NCI-H1694 (cell line): ENCODE measurements around the gene MAD2L1BP.
A peak's percentile ranks its signal among the peaks of the same experiment; 100 is the strongest.

Source experiments
- DNase-seq: peaks from one replicate; lab custom pipeline; 2025; lab: John Stamatoyannopoulos, UW

Gene MAD2L1BP

DNA sequence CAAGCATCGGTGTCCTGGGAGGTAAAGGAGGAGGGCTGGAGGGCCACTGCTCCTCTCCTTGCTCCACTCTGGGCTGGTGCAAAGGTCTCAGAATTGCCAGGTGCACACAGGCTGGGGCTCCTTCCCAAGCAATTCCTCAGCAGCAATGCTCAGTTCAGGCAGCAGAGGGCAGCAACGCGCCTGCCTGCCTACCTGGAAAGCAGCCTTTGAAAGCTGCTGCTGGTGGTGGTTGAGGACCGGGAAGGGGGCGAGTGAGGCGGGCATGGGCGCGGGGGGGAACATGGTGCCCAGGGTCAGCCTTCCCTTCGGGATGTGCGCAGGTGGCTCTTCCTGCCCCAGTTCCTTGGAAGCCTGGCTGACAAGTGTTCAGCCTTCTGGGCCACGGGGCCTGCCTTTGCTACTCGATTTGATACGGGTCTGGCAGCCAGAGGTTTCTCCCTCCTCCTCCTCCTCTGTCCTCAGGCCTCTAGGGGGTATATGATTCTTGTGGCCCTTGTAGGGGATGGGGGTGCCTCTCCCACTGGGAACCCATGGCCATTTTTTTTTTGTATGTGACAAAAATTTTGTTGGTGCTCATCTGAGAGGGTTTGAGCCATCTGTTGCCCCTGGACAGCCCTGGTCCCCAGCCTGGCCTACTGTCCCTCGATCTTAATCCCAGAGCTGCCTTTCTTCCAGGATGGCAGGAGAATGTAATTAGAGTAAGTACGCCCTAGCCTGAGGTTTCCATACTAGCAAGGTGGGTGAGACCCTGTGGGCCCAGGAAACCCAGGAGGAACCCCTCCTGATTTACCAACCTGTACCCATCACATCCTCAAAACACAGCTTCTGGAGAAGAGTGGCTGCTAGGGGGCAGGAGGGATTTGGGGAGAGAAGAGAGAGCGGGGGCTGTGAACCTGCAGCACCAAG lies 31.9 kb downstream of the MAD2L1BP start:
- peak; percentile 61 for DNase-seq

DNA sequence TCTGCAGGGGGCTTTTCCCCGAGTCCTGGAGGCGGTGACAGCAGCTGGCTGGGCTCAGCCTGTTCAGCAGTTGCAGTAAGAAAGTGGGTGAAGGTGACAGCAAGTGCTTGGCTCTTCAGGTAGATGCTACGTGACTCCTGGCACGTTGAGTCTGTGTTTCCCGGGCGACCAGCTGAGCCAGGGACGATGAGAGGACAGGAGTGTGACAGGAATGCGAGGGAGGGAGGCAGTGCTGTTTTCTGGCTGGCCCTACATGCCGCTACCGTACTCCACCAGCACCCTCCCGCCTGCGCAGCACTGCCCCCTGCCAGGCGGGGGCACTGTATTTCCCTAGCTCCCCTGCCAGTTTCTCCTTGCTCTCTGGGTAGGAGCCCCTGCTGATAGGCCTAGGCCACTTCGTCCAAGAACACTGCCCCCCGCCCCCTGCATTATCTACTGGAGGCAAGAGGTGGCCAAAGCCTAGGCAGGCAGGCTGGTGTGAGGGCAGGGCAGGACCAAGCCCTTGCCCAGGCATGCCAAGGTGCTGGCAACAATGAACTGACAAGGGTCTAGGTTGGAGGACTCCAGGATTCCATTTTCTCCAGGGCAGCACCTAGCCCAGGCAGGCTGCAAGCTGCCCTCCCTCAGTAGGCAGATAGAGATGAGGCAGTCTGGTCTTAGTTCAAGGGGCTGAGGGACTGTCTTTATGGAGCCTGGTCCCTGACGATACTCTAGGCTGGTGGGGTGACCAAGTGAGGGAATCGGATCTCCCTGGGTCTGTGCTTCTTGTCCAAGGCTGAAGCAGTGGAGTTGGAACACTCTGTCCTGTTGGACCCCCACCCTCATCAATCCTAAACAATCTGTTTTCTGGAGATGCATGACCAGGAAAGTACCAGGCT lies 32.8 kb downstream of the MAD2L1BP start:
- peak; percentile 18 for DNase-seq

DNA sequence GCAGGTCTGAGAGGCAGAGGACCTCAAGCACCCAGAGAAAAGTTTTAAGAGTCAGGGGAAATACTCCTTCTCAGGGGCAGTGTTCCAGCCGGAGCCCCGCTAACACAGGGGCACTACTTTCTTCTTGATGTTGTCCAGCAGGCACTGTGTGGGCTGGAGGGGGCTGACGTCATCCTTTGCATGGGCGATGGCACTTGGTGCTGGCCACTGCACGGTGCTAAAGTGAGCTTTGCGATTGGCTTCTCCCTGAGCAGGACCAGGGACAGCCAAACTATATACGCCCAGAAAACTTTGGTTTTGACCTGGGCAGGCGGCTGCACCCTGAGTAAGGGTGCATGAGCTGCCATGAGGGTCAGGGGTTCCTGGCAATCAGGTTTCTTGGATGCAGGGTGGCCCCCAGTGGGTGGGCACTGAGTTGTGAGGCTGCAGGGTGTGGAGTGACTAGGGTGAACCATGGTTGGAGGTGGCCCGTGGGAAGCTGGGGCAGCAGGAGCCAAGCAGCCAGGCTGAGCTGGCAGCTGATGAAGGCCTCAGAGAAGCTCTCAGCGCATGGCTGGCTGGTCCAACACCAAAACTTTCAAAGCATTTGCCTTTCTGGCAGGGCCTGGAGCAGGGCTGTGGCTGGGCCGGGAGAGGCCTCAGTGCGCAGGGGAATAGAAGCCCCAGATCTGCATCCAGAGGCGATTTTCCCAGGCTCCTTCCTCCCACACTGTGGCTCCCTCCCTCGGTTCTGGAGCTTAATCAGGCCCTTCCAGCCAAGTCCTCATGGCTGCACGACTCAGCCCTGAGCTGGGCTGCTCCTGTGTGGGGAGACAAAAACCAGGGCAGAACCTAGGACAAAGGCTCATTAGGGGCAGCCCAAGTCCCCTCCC lies 33.6 kb downstream of the MAD2L1BP start:
- DNase-seq = no peak

DNA sequence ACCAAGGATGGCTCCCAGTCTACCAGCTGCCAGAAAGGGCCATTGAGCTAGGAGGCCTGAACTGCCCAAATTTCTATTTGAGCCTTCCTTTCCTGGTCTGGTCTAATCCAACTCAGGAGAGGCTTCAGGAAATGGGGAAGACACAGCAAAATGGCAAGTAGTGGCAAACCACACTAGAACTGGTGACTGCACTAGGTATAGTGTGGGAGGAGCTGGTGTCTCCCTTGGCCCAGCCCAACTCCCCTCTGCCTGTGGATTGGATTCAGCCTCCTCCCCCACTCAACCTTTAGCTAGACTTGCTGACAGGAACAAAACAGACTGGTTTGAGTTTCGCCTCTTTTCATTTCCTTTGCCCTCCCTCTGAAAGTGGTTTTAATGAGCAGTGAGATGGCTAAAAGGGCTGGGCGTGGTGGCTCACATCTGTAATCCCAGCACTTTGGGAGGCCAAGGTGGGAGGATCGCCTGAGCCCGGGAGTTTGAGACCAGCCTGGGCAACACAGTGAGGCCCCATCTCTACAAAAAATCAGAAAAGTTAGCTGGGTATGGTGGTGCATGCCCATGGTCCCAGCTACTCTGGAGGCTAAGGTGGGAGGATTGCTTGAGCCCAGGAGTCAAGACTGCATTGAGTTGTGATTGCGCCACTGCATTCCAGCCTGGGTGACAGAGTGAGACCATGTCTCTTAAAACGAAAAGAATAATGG lies 34.4 kb downstream of the MAD2L1BP start:
- no peak for DNase-seq

DNA sequence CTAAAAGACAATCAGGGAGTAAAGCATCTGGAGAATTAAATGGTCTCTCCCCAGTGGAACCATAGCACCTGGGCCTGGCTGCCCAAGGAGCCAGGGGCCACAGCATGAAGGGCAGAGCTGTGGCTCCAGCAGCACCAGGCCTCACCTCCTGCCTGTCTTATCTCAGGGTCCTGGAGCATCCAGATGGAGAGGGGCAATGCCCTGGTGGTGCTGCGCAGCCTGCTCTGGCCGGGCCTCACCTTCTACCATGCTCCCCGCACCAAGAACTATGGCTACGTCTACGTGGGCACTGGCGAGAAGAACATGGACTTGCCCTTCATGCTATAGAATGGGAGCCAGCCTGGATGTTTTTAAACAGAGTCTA lies 35.0 kb downstream of the MAD2L1BP start:
- DNase-seq = no peak

DNA sequence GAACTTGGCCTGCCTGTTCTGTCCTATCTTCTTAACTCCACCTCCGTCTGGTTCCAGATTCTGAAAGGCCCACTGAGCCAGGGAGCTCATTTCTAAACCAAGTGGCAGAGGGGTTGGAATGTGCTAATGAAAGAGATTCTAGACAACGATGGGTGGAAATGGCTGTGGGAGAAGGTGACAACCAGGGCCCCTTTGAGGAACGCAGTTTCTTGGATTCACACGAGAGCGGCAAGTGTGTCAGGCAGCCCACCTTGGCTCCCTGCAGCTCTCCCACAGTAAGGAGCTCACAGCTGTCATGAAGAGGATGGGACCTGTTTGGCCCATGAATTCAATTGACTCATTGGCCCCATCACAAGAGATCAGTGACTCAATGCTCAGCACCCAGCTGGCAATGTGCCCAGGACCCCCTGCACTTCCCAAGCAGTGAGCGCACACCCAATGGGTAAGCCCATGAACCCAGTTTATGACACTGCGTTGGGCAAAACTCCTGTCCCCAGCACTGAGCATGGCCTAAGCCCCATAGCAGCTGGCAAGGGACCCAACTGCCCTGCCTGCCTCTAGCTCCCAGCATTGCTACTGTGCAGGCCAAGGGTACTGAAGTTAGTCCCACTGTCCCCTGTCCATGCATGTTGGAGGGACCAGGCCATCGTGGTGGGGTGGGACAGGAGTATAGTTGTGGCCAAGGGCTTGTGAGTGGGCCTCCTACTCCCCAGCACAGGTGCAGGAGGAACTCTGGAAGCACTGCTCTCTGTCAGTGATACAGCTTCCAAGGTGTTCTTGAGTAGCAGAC lies 35.6 kb downstream of the MAD2L1BP start:
- DNase-seq = no peak

DNA sequence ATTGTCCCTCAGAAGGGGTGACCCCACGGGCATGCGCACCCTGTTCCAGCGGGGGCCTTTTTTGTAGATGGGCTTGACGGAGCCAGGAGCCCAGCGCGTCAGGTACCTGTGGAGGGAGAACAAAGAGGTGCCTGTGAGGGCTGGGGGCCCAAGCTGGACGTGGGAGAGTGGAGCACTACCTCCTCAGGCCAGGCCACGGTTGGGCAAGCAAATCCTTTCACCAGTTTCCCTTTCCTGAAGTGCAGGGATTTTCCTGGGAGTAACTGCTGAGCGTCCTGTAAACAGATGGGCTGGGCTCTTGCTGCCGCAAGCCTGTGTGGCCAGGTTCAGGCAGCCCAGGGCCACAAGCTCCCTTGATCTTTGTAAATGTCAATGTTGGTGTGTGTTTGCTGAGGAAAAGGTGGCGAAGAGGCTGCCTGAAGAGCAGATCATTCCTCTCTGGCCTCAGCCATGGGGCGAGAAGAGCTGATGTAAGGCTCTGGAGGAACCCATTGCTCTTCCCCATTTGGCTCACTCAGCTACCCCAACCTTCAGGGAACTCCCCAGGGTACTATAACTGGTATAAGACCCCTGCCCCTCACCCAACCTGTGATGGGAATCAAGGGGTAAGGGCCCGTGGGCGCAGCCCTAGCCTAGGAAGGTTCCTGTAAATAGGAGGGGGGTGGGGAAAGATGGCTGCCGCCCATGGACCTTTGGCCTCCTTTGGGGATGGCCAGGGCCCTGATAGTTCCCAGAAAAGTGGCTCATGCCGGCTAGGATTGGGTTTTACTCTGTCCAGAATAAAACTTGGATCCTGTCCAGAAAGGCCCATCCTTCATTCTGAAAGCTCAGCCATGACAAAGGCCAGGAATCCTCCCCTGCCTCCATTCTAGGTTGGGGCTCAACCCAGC lies 36.4 kb downstream of the MAD2L1BP start:
- DNase-seq = no peak

DNA sequence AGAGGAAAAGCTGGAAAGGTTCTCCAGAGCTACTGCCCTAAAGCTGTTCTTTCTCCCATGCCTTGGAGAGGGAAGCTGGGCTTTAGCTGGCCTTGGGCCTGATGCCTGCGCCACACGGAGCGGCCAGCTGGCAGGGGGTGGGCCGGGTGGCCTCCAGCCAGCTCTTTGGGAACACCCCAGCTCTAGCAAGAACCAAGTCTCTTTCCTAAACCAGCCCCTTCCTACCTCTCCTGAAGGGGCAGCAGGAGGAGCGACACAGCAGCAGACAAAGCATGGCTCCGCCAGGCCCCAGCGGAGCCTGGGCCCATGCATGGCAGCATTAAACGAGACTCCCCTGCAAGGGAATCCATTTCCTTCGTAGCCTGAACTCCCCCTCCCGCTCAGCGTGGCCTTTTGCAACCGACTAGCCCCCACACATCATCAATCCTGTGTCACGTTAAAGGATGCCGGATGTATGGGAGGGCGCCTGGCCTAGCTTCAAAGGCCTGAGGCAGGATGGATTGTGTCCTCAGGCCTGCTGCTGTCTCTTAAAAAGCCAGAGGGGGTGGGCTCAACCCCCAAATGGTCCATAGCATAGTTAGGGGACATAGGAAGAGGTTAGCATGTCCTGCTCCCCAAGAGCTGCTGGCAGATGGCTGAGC lies 37.9 kb downstream of the MAD2L1BP start:
- DNase-seq = peak; percentile 2

DNA sequence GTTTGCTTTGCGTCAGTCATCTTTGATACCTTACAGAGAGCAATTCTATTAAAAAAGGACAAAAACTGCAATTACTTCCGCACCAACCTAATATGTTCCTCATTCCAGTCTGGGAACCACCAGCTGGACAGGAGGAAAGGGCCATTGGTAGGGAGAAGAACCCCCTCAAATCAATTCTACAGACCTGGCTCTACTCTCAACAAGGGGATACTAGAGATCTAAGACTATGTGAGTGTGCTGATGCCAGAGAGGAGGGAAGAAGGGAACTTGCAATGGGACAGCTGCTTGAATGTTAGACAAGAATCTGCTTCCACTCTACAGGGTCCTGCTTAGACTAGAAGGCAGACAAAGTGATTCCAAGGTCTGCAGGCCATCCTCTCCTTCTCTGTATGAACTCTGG lies 38.7 kb downstream of the MAD2L1BP start:
- no peak for DNase-seq

DNA sequence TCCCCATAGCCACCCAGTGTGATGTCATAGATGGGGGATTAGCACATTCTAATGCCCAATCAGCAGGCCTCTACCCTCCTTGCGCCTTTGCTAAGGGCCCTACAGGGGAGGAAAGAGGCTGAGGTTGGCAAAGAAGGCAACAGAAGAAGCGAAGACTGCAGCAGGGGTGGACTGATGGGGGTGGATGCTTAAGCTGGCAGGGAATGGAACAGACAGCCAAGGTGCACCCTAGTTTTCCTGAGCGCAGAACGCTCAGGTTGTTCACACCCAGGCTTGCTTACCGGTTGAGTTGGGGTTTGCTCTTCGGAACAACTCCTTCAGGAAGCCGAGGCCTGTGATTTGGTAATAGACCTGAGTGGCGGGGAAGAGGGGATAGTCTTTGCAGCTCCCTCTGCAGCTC lies 39.3 kb downstream of the MAD2L1BP start:
- DNase-seq = no peak

DNA sequence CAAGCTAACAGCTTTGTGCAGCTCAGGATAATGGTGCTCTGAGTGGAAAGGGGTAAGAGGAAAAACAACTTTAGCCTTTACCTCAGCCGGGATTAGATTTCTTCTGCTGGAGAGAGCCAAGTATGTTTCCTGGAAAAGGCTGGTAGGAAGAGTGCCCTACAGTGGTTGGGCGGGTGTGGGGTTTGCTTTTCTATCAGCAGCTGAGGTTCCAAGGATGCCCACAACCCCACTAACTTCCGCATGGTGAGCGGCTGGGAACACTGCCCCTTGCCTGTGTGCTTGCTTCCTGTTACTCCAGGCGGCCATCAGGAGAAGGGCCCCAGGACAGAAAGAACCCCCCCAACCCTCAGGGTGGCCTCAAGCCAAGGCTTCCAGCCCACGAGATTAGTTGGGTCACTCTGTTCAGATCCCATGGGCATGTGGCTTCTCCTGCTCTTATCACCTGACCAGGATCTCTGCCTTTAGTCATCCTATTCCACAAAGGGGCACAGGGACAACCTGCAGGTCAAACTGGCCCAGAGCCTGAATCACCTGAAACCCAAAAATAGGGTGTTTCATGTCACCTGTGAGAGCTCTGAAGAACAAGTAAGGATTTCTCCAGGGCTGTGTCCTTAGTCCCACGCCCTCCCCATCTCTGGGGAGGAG lies 41.4 kb downstream of the MAD2L1BP start:
- DNase-seq = no peak

DNA sequence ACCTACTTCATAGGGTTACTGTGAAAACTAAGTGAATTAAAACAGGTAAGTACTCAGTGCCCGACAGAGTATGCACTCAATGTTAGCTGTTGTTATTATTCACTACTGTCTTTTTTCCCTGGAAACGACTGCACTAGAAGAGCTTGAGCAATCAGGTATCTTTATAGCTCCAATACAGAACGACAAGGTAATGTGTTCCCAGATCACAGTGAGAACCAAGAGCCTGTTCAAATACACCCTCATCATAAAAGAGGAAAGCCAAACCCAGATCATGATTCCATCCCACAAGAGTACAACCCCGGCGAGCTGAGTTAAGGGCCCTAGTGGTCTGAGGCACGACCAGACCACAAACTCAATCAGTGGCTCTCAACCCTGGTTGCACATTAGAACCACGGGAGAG lies 42.1 kb downstream of the MAD2L1BP start:
- no peak for DNase-seq

DNA sequence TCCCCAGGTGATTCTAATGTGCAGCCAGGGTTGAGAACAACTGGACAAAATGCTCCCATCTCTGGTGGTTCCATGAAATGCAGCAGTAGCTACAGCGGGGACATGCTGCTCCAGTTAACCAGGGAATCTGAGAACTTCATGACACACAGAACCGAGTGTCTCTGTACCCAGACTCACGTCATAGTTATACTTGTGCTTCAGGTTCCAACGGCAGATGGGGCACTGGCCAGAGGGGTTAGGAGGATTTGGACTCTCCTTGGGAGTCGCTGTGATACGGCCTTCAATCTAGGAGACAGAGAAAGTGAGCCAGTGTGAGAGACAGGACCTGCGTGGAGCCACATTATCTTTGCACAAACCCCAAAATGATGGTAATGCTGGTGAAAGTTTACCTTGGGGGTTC lies 42.7 kb downstream of the MAD2L1BP start:
- no peak for DNase-seq

DNA sequence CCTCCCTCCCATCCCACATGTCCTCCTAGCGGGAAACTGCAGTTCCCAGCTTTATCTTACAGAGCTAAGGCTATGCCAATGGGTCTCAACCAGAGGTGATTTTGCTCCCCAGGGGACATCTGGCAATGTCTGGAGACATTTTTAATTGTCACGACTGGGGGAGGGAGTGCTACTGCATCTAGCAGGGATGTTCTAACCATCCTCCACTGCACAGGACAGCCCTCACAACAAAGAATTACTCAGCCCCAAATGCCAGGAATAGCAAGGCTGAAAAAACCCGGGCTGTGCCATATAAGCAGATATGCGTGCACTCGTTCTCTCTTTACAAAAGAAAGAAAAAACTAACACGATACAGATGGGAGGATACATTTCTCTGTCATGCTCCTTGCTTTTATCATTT lies 43.4 kb downstream of the MAD2L1BP start:
- DNase-seq = no peak

DNA sequence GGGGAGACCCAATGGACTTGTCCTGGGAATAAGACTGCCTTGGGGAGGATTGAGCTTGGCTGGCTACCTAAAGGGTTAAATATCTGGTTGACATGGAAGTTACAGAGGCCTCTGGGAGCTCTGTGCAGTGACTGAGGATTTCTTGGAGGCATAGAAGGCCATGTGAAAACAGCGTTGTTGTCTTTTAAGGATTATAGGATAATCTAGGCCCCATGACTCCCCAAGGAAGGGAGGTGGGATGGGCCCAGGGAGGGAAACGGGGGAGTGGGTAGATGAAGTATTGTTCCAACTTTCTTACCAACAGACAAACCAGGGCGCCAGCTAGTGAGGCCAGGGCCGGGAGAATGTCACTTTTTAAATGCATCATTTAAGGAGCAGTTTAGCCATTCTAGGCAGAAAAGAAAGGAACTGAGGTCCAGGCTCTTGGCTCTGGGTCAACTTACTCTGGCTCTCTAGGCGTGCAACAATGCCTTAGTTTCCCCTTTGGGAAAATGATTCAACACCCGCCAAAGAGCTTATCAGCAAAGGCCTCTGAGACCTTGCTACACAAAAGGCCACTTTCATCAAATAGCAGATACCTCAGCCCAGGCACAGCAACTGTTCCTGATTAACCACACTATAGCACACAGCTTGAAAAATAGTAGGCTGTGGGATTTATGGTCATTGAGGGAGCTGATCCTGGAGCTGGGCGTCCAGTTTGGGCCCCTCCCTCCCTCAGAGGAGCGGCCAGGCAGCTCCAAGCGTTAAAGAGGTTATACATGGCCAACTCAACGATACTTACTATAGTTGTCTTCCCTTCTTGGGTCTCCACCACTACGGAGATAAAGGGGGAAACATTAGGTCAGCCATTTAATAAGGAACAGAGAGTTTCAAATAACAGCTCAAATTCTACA lies 44.9 kb downstream of the MAD2L1BP start:
- no peak for DNase-seq

DNA sequence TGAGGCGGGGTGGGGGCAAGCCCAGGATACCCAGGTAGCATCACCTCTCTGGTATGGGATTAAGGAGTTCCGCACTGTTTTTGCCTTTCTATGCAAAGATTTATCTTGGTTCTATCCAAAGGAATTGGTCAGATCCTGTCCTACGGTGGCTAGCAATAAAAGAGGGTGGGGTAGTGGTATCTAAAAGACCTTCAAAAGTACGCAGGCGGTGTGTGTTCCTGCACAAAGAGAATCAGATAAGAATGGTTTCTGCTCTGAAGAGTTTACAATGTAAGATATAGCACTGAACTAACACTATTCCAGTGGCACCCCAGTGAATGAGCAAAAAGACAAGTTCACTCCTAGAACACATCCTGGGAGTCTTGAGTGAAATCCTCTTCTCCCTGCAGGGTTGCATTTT lies 45.7 kb downstream of the MAD2L1BP start:
- DNase-seq = no peak

DNA sequence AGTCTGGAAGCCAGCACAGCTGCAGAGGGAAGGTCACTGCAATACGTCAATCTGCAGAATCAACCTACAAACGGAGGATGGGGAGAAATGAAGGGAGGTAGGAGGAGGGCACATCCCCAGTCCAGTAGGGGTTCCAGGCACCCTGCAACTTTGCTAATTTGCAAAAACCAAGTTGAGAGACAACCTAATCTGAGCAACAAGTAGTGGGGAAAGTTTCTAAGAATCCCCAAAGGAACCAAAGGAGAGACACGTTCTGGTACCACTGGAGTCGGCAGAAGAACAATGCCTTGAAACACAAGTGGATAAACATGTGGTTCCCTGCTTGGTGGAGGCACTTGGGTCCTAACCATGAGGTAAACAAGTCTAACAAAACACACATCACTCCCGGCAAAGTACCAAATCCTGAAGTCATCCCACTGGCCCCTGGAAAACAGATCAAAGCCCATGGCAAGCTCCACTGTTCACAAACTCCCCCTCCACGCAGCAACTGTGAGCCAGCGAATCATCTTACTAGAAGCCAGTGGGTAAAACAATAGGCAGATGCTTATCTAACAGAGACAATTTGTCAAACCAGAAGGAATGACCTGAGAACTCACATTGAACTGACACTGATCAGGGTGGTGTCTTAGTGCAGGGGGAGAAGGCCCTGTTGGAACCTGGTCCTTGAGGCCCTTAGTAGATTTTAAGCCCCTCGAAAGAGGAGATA lies 47.2 kb downstream of the MAD2L1BP start:
- no peak for DNase-seq
